Measurements from ENCODE around the gene MCRS1.
"Not testable (repeated sequence)": the region's sequence is repeated elsewhere in the genome, so short reads cannot be mapped to it uniquely, and the experiment has no call there.

MCRS1 gene, protein sequence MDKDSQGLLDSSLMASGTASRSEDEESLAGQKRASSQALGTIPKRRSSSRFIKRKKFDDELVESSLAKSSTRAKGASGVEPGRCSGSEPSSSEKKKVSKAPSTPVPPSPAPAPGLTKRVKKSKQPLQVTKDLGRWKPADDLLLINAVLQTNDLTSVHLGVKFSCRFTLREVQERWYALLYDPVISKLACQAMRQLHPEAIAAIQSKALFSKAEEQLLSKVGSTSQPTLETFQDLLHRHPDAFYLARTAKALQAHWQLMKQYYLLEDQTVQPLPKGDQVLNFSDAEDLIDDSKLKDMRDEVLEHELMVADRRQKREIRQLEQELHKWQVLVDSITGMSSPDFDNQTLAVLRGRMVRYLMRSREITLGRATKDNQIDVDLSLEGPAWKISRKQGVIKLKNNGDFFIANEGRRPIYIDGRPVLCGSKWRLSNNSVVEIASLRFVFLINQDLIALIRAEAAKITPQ

DNA sequence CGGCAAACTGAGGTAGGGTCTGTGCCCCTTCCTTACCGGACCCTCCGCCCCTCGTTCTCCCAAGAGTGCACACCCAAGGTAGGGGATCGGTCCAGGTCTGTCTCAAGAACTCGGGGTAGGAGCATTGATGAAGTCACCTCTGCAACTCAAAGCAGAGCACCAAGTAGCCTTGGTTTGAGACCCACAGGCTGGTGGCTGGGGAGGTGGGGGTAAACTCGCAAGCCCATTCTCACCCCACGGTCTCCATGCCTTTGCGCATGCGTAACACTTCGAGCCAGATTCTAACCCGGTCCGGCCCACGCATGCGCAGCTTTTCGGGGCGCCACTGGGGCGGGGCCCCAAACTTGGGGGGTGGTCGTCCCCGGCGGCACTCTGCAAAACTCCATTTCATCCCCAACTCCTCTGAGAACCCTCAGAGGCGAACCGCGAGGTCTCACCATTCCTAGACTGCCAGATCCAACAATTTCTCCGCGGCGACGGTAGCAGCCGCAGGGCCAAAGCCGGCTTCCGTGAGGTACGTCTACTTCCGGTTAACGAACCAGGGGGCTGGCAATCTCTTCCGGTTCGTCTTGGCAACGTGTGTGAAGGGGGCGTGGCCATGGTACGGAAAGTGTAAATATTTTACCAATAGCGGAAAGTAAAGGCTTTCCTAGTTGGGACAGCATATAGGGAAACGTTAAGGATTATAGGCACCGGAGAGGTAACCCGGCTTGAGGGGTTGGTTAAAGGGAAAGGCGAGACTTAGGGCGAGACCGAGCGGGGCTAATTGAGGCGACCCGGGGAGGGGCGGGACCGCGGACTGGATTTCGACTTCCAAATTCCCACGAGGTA, at the start of gene MCRS1:
MCRS1 (minus strand) TSS at position 532 of the 831 bp plus-strand sequence. CDS start 1,411 bp downstream, outside the sequence.
- DNase-seq (ENCODE audit: low read depth): peak; percentile 90

DNA sequence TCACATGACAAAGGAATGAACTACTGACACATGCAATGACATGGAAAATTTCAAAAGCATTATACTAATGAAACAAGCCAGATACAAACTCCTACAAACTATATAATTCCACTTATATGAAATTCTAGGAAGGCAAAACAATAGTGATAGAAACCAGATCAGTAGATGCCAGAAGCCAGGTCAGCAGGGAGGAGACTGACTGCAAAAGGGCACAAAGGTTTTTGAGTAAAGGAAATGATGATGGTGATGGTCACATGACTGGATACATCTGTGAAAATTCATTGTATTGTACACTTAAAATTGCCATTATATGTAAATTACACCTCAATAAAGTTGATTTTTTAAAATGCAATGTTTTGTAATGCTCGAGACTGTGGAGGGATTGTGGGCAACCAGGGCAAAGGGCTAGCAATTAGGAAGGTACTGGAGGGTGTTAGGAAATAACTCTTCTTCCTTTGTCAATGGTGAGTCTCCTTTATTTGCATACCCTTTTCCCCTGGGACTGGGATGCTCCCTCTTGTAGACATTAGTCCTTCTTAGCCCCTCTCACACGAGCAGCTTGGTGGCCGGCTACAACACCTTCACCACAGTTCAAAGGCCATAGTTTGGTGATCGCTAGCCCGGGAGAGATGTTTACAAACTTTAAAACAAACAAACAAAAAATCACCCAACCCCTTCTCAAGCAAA, 48.7 kb upstream of the MCRS1 start:
- no peak for DNase-seq (ENCODE audit: low read depth)

DNA sequence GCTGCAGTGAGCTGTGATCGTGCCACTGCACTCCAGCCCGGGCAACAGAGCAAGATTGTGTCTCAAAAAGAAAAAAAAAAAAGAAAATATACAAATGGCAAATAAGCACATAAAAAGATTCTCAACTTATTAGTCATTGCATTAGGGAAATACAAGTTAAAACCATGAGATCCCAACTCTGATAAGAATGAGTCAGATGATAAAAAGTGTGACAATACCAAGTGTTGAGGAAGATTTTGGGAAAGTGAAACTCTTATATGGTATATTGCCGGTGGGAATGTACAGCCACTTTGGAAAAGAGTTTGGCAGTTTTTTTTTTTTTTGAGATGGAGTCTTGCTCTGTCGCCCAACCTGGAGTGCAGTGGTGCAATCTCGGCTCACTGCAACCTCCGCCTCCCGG, 47.8 kb upstream of the MCRS1 start:
- DNase-seq (ENCODE audit: low read depth): peak; percentile 62

DNA sequence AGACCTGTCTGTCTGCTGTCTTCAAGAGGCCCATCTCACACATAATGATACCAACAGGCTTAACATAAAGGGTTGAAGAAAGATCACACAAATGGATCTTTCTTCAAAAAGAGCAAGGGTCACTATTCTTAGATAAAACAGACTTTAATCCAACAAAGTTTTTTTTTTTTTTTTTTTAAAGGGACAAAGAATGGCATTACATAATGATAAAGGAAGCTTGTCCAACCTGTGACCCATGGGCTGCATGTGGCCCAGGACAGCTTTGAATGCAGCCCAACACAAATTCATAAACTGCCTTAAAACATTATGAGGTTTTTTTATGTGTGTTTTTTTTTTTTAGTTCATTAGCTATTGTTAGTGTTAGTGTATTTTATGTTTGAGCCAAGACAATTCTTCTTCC, 44.3 kb upstream of the MCRS1 start:
- DNase-seq (ENCODE audit: low read depth): no peak

DNA sequence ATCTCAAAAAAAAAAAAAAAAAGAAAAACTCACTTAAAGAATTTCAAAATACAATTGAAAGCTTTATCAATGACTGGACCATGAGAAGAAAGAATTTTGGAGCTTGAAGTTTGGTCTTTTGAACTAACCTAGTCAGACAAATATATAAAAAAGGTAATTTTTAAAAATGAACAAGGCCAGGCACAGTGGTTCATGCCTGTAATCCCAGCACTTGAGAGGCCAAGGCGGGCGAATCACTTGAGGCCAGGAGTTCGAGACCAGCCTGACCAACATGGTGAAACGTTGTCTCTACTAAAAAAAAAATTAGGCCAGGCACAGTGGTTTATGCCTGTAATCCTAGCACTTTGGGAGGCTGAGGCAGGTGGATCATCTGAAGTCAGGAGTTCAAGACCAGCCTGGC, 42.8 kb upstream of the MCRS1 start:
- DNase-seq (ENCODE audit: low read depth): not testable (repeated sequence)

DNA sequence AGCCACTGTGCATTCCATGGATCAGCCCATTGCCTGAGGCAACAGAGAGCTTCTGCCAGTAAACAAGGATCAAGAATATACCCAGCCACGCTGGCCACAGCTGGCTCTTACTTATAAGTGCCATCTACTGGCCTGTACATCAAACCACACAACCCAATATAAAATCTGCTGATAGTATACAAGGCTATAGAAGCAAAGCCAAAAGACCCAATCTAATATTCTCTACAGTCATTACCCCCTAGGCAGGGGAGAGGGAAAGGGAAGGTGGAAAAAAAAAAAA, 41.9 kb upstream of the MCRS1 start:
- peak; percentile 28 for DNase-seq (ENCODE audit: low read depth)

DNA sequence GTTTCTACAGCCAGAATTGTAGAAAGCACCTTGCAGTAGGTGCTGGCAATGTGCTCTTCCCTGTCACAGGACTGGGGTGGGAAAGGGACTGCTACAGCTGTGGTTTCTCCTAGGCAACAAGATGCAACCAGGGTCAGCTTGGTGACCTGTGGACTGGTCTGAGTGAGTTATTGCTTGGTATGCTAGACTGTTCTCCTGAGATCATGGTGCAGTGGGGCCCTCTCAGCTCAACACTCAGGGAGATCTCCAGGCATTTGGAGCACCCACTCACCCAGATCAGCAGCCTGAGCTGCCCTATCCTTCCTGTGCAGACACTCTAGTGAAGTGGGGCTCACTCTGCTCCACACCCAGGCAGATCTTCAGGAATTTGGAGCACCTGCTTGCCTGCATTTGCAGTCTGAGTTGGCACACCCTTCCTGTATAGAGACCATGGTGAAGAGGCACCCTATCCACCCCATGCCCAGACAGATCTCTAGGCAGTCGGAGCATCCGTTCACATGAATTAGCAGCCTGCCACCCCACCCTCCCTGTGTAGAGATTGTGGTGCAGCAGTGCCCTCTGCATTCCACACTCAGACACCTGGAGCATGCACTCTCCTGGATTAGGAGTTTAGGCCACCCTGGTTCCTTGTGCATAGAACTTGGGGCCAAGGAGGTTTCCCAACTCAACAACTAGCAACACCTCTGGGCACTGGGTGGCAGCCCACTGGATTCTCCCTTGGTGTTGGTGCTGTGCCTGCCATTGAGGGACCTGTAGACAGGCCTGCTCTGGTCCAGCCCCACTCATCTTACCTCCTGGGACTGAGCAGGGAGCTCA, 41.3 kb upstream of the MCRS1 start:
- DNase-seq (ENCODE audit: low read depth): no peak

DNA sequence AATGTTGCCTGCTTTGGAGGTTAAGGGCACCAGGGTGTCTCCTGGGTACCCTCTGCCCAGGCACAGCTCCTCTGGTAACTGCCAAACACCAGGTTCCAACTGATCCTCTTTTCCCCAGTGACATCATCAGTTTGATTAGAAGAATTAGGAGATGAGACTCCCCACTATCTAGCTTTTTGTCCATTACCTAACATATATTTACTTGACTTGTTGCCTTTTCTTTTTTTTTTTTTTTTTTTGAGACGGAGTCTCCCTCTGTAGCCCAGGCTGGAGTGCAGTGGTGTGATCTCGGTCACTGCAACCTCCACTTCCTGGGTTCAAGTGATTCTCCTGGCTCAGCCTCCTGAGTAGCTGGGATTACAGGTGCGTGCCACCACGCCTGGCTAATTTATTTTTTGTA, 37.6 kb upstream of the MCRS1 start, which contains the start of gene FAM186B:
FAM186B (minus strand) TSS at position 101 of the 400 bp plus-strand sequence. CDS start 162 bp downstream, outside the sequence.
- DNase-seq (ENCODE audit: low read depth): not testable (repeated sequence)

DNA sequence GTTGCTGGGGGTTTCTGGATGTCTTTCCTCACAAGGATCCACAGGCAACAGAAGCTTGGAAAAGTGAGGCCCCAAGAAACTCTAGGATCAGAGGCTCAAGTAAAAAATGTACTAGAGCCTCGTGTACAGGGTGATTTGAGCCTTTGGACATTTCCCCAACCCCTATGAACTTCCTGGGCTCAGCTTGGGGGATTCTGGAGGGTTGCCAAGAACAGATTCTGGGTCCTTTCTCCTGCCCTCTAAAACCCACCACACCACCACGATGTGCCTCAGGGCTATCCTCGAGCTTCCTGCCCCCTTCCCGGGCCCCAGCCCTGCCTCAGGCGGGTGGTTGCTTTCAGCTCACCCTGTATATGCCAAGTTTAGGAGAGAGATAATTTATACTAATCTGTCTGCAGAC, 36.9 kb upstream of the MCRS1 start:
- DNase-seq (ENCODE audit: low read depth): no peak

DNA sequence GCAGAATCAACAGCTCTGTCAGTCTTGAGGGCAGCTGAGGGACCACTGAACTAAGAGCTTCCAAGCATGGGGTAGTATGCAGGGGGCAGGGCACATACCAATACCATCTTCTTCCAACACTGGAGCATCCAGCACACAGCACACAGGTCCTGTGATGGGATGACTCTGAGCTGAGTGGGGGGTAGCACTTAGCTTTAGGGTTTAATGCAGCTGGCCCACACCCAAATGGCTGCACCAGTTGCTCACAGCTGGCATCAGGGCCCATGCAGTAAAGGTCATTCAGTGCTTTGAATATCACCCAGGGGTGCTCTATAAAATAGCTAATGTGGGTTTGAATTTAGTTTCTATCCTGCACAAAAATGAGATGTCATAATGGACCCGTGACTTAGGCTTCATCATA, 35.8 kb upstream of the MCRS1 start:
- no peak for DNase-seq (ENCODE audit: low read depth)

DNA sequence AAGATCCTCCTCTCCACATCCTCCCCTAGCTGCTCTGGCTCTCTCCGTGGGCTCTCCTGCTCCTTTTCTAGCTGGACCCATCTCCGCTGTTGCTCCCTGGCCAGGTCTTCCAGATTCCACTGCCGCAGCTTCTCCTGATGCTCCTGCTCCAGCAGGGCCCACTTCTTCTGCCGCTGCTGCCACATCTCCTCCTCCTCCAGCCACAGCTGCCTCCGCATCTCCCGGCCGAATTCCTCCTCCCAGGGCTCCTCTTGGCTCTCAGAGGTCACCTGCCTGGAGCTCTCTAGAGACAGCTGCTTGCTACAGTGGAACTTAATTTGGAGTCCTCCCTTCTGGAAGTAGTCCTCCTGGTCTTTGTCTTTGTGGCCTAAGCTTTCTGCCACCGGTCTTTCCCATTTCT, 32.0 kb upstream of the MCRS1 start:
- DNase-seq (ENCODE audit: low read depth): no peak

DNA sequence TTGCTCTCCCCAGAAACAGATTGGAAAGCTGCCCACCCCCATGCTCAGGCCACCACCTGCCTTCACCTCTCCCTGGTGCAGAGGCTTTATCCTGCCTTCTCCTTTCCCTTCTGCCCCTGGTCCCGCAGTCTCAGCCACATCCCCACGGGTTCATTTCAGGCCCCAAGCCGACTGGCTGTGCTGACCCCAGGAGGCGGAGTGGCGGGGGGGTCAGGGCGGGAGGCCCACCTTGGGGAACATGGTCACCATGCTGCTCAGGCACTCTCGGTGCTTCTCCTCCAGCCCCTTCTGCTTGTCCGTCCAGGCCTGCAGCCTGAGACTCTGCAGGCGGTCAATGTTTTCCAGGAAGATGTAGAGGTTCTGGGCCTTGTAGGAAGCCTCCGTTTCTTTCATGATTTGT, 30.6 kb upstream of the MCRS1 start:
- DNase-seq (ENCODE audit: low read depth): no peak

DNA sequence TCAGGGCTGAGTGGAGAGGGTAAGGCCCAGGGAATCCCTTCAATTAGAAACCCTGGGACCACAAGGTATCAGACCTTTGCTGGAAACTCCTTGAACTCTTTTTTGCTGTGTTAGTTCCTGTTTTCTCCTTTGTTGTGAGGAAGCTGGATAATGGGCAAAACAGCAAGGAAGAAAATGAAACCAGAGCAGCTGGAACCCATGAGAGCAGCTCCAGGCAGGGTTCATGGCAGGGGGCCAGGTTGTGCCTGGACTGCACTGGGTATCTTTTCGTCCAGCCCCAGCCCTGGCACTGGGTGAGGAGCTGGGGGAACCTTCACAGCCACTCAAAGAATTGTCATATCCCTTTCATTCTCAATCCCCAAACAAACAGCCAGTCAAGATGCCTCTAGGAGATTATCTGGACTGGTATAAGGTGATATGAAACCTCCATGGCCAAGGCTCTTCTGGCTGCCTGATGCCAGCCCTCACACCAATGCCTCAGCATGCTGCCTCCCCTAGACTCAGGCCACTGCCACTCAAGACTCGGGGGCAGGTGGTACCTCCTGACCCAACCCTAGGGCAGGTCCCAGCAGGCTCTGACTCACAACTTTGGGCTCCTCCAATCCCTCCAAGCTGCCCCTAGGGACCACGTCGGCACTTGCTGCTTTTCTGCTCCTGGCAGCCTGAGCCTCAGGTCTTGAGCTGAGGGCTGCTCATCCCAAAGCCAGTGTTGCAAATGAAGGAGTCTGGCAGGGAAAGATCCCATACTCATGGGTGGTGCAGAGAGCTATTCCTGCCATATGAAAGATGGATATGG, 21.0 kb upstream of the MCRS1 start:
- DNase-seq (ENCODE audit: low read depth): no peak

DNA sequence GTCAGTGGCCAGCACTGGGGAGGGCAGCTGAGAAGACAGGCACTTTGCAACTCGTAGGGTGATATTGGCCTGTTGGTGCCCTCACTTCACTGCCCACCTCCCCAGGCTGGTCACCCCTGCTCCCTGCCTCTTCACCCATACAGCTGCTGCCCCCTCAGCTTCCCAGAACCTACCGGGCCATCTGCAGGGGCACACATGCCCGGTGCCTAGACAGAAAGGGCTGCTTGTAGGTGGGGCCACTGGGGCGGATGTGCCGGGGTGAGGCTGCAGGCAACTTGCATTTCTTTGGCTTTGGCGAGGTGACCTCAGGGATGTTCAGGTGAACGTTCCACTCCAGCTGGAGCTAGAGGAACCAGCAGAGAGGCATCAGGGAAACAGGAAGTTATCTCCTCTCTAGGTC, 20.3 kb upstream of the MCRS1 start:
- DNase-seq (ENCODE audit: low read depth): no peak

DNA sequence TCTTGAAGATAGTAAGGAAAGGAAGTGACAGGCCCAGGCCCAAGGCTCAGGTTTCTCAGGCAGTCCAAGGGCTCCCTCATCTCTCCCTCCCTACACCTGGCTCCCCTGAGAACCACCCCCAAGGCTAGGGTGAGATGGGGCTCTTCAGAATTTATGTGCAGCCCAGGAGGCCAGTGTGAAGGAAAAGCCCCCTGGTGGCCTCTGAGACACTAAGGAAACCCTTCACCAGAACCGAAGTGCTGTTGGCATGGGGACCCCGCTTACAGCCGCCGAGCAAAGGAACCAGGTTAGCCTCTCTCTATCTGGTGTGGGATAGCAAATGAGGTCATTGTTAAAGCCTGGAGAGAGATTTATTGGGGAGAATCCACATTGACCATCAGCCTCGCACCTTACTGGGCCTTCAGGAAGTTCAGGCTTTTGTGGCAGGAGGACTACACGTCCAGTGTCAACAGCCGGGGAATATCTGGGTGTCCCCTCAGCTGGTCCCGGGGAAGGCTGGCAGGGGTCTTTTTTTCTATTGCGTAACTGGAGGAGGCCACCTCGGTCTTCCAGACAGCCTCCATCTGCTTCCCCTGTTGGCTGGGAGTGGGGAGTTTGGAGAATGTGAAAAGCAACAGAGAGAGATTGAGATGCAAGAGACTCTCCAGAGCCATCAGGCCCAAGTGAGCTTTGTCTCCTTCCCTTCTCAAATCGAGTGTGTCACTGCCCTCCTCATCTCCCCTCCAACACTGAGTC, 19.4 kb upstream of the MCRS1 start:
- DNase-seq (ENCODE audit: low read depth): no peak

DNA sequence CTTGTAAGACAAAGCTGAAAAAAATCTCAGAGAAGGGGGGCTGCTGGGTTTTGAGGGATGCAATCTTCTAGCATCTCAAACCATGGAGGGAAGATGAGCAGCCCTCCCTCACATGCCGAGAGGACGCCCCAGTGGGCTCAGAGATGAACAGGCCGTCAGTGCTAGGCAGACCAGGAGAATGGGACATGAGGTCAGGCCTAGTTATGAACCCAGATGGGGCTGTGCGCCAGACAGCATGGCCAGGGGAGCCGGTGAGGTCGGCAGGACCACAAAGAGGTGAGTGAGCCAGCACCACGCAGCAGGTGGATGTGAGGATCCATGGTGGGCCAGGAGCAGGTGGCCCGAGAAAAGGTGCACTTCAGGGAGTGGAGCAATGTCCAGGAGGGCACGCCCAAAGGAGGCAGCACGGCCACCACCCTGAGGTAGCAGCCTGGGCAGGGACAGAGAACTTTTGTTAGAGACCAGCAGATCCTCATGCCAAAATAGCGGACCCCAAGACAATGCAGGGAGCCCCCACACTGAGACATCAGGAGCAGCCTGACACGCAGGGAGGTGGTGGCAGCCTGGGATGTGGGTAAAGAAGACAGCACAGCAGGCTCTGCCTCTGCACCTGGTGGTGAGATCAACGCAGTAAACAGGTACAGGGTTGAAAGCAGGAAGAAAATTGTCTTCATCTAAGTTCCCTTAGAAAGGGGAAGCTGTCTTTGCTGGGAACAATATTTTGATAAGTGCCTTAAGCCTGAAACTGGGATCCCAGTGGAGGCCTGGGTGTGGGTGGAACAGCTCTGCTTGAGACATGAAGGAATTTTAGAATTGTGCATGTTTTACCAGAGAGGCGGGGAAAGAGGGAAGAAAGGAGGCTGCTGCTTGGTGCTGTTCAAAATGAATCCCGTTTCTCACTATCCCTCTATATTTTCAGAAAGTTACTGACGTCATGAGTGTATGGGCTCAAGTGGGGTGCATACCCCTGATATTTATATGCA, 17.8 kb upstream of the MCRS1 start:
- DNase-seq (ENCODE audit: low read depth): no peak

DNA sequence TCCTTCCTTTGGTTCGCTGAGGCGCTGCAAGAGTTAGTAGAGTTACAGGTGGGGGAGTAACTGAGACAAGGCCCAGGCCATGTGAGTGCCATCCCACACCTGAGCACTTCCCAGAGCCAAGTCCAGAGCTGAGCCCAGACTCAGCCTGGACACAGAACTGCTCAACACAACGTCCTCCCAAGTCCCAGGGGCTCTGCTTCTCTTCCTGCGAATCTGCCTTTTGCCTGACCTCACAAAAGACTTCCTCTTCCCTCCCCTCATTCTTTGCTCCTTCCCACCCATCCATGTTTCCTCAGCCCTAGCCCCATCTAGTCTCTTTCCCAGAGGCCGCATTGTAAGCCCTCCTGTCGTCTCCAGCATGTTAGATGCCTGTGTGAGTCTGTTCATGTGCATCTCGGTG, 16.6 kb upstream of the MCRS1 start:
- no peak for DNase-seq (ENCODE audit: low read depth)

DNA sequence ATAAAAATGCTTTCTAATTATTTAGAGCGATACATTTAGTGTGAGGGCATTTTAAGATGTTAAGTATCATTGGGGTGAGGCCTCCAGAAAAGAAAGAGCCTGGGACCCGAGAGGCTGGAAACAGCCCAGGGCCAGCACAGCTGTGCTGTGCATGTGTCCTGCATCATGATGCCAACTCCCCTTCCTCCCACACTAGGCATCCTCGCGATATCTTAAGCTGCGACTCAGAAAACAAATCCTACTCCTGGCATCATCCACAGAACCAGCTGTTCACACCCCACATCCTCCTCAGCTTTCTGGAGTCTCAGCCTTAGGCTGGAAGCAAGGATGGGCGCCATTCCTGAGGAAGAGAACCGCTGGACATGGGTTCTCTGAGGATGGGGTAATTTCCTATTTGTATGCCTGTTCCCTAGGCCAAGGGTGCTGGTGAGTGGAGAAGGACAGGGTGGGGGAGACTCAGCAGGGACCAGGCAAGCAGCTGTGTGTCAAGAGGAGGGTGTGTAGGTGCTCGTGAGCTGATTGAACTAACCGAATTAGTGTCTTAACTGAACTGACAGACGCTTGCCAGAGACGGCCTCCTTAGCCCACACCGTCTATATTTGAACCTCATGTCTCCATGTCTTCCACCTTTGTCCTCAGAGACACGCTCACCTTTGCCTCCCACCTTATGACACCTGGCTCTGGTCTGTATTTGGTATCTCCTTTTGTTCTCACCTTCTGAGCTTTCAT, 15.6 kb upstream of the MCRS1 start:
- peak; percentile 15 for DNase-seq (ENCODE audit: low read depth)

Data from iris pigment epithelial cell (primary cell).